Measurements from ENCODE around the gene TP53.

DNA sequence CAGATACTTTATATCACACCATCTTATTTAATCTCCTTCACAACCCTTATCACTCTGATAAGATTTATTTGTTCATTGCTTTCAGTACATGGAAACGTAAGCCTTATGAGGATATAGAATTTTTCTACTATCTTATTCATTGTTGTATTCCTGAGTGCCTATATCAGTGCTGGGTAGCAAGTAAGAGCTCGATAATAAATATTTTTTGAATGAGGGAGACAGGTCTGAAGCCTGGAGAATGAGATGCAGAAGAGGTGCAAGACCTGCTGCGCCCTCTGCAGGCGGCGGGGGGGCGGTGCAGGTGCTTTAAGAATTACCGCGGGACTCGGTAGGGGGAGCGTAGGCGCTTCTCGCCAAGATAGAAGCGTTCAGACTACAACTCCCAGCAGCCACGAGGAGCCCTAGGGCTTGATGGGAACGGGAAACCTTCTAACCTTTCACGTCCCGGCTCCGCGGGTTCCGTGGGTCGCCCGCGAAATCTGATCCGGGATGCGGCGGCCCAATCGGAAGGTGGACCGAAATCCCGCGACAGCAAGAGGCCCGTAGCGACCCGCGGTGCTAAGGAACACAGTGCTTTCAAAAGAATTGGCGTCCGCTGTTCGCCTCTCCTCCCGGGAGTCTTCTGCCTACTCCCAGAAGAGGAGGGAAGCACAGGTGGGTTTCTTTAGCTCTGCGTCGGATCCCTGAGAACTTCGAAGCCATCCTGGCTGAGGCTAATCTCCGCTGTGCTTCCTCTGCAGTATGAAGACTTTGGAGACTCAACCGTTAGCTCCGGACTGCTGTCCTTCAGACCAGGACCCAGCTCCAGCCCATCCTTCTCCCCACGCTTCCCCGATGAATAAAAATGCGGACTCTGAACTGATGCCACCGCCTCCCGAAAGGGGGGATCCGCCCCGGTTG lies 868 bp upstream of the TP53 start, which contains the start of gene WRAP53:
- TF ChIP-seq, protein P1, sequence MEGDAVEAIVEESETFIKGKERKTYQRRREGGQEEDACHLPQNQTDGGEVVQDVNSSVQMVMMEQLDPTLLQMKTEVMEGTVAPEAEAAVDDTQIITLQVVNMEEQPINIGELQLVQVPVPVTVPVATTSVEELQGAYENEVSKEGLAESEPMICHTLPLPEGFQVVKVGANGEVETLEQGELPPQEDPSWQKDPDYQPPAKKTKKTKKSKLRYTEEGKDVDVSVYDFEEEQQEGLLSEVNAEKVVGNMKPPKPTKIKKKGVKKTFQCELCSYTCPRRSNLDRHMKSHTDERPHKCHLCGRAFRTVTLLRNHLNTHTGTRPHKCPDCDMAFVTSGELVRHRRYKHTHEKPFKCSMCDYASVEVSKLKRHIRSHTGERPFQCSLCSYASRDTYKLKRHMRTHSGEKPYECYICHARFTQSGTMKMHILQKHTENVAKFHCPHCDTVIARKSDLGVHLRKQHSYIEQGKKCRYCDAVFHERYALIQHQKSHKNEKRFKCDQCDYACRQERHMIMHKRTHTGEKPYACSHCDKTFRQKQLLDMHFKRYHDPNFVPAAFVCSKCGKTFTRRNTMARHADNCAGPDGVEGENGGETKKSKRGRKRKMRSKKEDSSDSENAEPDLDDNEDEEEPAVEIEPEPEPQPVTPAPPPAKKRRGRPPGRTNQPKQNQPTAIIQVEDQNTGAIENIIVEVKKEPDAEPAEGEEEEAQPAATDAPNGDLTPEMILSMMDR (IDR thresholded peaks at IDR 0.05), result peak; percentile 99
- no peak for TF ChIP-seq ZFX (IDR thresholded peaks at IDR 0.05; ENCODE audit: borderline replicate concordance)

All from 22Rv1 (cell line).